Tibial nerve (tissue), 4 donors: ENCODE results near the gene GPRC5B. TPM values are rescaled to one million over a fixed set of nuclear protein-coding genes. Genes with fewer than 3 reads are reported as not detected.

ENCODE experiments used
- DNase-seq, 2 donors: peaks; one replicate each; pipeline ENCODE4 v3.0.0-alpha.2; 2019; ENCODE audit warnings: low spot score in 2 of 2
- H3K27ac ChIP-seq, 4 donors: fragments of 200-600 bp; sonication (generic) in 3 of 4; one replicate each; pipeline ENCODE4 v1.5.1; 2017 to 2019; ENCODE audit warnings: mild to moderate bottlenecking in 1 of 4
- H3K27me3 ChIP-seq, 2 donors: fragments of 200-600 bp; sonication (generic) in 1 of 2; one replicate each; pipeline versions ENCODE4 v1.5.1 to v1.6.0; 2017 to 2019
- H3K36me3 ChIP-seq, 3 donors: fragments of 200-600 bp; sonication (generic); one replicate each; pipeline ENCODE4 v1.5.1; 2018 to 2019
- H3K4me1 ChIP-seq, 4 donors: fragments of 200-600 bp; sonication (generic) in 3 of 4; one replicate each; pipeline ENCODE4 v1.5.1; 2017 to 2019
- H3K4me3 ChIP-seq, 4 donors: fragments of 200-600 bp; sonication (generic) in 3 of 4; one replicate each; pipeline ENCODE4 v1.5.1; 2017 to 2019; ENCODE audit warnings: mild to moderate bottlenecking in 1 of 4, moderate library complexity in 1 of 4
- H3K9me3 ChIP-seq, 4 donors: fragments of 200-600 bp; sonication (generic) in 3 of 4; one replicate each; pipeline ENCODE4 v1.5.1; 2017 to 2019
- EP300 ChIP-seq, 2 donors: sonication (generic); formaldehyde crosslinking; IDR thresholded peaks; one replicate each; pipeline ENCODE4 v1.6.1; 2017; ENCODE audit warnings: antibody characterized with exemption in 2 of 2, mild to moderate bottlenecking in 1 of 2
- POLR2A ChIP-seq, 2 donors: fragments of 450-650 bp; IDR thresholded peaks; one replicate each; pipeline ENCODE4 v1.6.1; 2017; ENCODE audit warnings: antibody characterized with exemption in 2 of 2, mild to moderate bottlenecking in 2 of 2, moderate library complexity in 2 of 2
- WGBS, 2 donors: methylation state at CpG; one replicate each; pipeline ENCODE4 v1.1.5; 2018; 5-methylcytosine and 5-hydroxymethylcytosine counted together
- total RNA-seq, 4 donors: library from RNA; depleted of rRNA; stranded (reverse); fragments of >200 nt; gene quantifications; one replicate each; pipeline ENCODE4 v1.1.0, GENCODE V29; 2016
- TF ChIP-seq, protein P1 (sequence below), 5 experiments: fragments of 200-600 bp in 3 of 5; fragments of 450-650 bp in 2 of 5; sonication (generic) in 3 of 5; IDR thresholded peaks; one replicate each; pipeline ENCODE4 v1.5.1; 2016 to 2019; ENCODE audit warnings: antibody characterized with exemption in 5 of 5, mild to moderate bottlenecking in 3 of 5, moderate library complexity in 2 of 5

Gene GPRC5B
- total RNA-seq, 4 donors from 2014 or later, result 68.4 to 116 (median 101) TPM

DNA sequence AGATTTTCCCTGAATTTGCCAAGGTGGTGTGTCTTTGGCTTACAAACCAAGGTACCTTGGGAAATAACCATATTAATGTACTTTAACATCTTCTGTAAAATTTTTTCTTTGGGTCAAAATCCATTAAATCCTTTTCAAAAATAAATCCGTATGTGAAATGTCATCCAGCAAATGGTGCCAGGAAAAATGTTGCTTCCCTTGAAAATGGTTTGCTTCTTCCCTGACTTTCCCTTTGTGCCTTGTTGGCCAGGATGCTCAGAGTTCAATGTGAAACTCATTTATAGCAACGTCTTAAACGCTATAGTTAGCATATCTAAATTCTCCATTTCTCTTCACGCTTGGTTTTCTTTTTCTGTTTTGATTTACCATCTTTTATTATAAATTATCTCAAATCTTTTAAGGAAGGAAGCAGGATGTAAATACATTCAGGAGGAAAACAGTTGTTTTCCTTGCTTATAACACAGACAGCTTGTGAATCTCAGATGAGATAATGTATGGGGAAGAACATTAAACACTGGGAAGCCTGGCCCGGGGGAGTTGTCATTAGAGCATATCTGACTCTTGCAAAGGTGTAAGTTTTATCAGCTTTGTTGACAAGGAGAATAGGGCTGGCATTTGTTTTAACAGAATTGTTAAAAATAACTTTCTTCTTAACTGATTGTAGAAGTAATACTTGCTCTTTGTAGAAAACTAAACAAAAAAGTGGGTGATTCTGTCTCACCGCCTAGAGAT lies 42.1 kb downstream of the GPRC5B start:
- no peak for DNase-seq
- H3K36me3 ChIP-seq, result peaks cover 0 to 8% (median 0%) of the 10 kb centered on the region in 3 donors
- H3K4me3 ChIP-seq, result no peak overlapping the region
- no peaks in the 10 kb centered on the region for H3K9me3 ChIP-seq
- no peak overlapping the region for H3K27ac ChIP-seq
- H3K27me3 ChIP-seq, result no peaks in the 10 kb centered on the region
- TF ChIP-seq POLR2A (IDR thresholded peaks at IDR 0.05), result no peak
- TF ChIP-seq EP300 (IDR thresholded peaks at IDR 0.05), result no peak
- TF ChIP-seq, protein P1, sequence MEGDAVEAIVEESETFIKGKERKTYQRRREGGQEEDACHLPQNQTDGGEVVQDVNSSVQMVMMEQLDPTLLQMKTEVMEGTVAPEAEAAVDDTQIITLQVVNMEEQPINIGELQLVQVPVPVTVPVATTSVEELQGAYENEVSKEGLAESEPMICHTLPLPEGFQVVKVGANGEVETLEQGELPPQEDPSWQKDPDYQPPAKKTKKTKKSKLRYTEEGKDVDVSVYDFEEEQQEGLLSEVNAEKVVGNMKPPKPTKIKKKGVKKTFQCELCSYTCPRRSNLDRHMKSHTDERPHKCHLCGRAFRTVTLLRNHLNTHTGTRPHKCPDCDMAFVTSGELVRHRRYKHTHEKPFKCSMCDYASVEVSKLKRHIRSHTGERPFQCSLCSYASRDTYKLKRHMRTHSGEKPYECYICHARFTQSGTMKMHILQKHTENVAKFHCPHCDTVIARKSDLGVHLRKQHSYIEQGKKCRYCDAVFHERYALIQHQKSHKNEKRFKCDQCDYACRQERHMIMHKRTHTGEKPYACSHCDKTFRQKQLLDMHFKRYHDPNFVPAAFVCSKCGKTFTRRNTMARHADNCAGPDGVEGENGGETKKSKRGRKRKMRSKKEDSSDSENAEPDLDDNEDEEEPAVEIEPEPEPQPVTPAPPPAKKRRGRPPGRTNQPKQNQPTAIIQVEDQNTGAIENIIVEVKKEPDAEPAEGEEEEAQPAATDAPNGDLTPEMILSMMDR (IDR thresholded peaks at IDR 0.05), result no peak
- 59 to 67% methylated on average over 6 of the region's 6 CpGs for WGBS, 2 donors
- peaks cover 0 to 1% (median 0%) of the 10 kb centered on the region in 4 donors for H3K4me1 ChIP-seq

DNA sequence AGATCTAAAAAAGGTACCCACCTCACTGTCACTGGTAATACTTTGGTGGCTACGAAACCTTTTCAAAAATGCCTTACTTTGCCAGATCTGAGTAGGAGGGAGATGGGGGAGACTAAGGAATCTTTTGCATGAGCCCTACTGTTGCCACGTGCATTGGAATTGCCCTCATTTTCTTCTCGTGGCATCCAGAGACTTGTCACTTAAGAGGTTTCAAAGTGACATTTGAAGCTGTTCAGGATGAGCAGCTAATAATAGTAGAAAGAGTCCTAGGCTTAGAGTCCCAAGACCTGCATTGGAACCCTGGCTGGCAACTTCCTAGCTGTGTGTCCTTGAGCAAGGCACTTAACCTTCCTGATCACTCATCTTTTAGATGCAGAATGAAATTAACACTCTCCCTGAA lies 43.5 kb downstream of the GPRC5B start:
- Histone ChIP-seq H3K27ac (no peak overlapping the region), H3K9me3 (no peaks in the 10 kb centered on the region), H3K4me3 (no peak overlapping the region), H3K36me3 (peaks cover 0 to 8% (median 0%) of the 10 kb centered on the region in 3 donors), H3K4me1 (peaks cover 0 to 4% (median 0%) of the 10 kb centered on the region in 4 donors), H3K27me3 (no peaks in the 10 kb centered on the region)
- 53 to 69% methylated on average over 3 of the region's 3 CpGs for WGBS, 2 donors
- no peak for DNase-seq
- TF ChIP-seq EP300 (IDR thresholded peaks at IDR 0.05) (no peak), POLR2A (IDR thresholded peaks at IDR 0.05) (no peak)
- TF ChIP-seq, protein P1 (IDR thresholded peaks at IDR 0.05), result no peak

DNA sequence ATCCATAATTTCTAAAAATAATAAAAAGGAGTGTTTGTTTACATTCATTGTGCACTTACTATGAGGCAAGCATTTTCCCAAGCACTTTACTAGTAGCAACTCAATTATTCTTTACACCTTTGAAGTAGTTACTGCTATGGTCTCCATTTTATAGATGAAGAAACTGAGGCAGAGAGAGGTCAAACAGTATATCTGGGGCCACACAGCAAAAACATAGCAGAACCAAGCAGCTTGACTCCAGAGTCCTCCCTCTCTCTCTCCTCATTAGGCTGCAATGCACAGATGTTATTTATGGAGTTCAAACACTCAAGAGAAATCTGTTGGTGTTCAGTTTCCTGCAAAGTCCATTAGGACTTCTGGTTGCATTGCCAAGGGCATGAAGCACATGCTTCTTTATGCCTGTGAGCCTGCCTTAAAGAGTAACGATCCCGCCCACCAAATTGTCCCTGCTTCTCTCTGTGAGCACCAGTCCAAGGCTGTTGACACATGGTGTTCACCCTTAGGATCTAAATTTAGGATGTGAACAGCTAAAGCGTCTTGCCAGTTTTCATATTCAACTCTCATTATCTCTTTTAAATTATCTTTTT lies 44.0 kb downstream of the GPRC5B start:
- 52 to 57% methylated on average over 3 of the region's 3 CpGs for WGBS, 2 donors
- Histone ChIP-seq H3K9me3 (no peaks in the 10 kb centered on the region), H3K4me3 (no peak overlapping the region), H3K4me1 (peaks cover 0 to 4% (median 0%) of the 10 kb centered on the region in 4 donors), H3K36me3 (peaks cover 0 to 8% (median 0%) of the 10 kb centered on the region in 3 donors), H3K27me3 (no peaks in the 10 kb centered on the region), H3K27ac (no peak overlapping the region)
- DNase-seq, result no peak
- TF ChIP-seq POLR2A (IDR thresholded peaks at IDR 0.05) (no peak), EP300 (IDR thresholded peaks at IDR 0.05) (no peak)
- TF ChIP-seq, protein P1 (IDR thresholded peaks at IDR 0.05), result no peak

DNA sequence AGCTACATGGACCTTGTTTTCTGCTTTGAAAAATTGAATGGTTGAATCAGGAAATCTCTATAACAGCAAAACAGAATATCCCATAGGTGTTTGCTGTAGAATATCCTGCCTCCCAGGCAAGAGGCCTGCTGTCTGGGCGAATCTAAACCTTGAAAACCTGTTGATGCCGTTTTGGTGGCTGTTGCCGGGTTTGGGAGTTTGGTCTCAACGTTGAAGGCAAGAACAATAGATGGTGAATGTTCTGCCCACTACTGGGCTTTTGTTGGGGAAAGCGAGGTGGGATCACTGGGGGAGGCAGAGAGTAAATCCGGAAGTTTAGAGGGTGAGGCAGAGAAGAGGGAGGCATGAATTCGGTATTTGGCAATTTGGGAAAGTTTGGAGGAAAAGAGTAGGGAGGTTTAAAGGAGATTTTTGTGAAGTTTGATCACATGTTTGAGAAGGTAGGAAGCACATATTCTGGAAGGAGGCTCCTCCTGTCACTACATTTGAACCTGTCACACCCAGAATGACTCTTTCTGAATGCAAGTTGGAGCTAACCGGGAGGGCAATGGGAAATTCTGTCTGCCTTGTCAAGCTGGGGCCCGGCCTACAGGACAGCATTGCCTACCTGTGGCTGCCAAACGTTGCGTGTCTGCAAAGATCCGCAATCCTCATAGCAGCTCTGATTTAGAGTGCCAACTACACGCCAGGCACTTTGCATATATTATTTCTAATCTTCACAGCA lies 46.5 kb downstream of the GPRC5B start:
- H3K4me3 ChIP-seq, result no peak overlapping the region
- peaks cover 0 to 4% (median 0%) of the 10 kb centered on the region in 3 donors for H3K36me3 ChIP-seq
- peaks cover 0 to 4% (median 0%) of the 10 kb centered on the region in 4 donors for H3K4me1 ChIP-seq
- 81 to 82% methylated on average over 13 of the region's 13 CpGs for WGBS, 2 donors
- H3K27ac ChIP-seq, result no peak overlapping the region
- no peak for DNase-seq
- H3K27me3 ChIP-seq, result no peaks in the 10 kb centered on the region
- TF ChIP-seq EP300 (IDR thresholded peaks at IDR 0.05), result no peak
- TF ChIP-seq, protein P1 (IDR thresholded peaks at IDR 0.05), result no peak
- TF ChIP-seq POLR2A (IDR thresholded peaks at IDR 0.05), result no peak
- no peaks in the 10 kb centered on the region for H3K9me3 ChIP-seq
